OCI-LY3 (cell line): Measurements from ENCODE around the gene GOSR1.
"Not testable (repeated sequence)": the region's sequence is repeated elsewhere in the genome, so short reads cannot be mapped to it uniquely, and the experiment has no call there.

ENCODE experiments used
- H2AFZ ChIP-seq: fragments of 200-600, 300-600 bp; shearing (Covaris generic); 2 replicates; pipeline ENCODE4 v1.6.0; 2014; ENCODE audit warnings: antibody characterized with exemption, low read depth, low read length
- H3K27ac ChIP-seq: fragments of 200-600, 300-600 bp; sonication (generic); 2 replicates; pipeline ENCODE4 v1.5.1; 2014; ENCODE audit warnings: mild to moderate bottlenecking, low read length, moderate library complexity, mixed read lengths
- H3K27me3 ChIP-seq: fragments of 200-600, 300-600 bp; sonication (generic); 2 replicates; pipeline ENCODE4 v1.6.1; 2014; ENCODE audit warnings: low read depth, low read length, mixed read lengths
- H3K36me3 ChIP-seq: fragments of 200-600, 300-600 bp; sonication (generic); replicated peaks from 2 replicates; pipeline ENCODE3; 2014; ENCODE audit warnings: low read depth, low read length, mixed read lengths
- H3K4me1 ChIP-seq: fragments of 300-600, 200-600 bp; sonication (generic); 2 replicates; pipeline ENCODE4 v1.6.1; 2014; ENCODE audit warnings: low read length, mixed read lengths
- H3K4me2 ChIP-seq: fragments of 200-600, 300-600 bp; sonication (generic); 2 replicates; pipeline ENCODE4 v1.6.1; 2014; ENCODE audit warnings: low read length, mixed read lengths
- H3K4me3 ChIP-seq: fragments of 300-600, 200-600 bp; sonication (generic); 2 replicates; pipeline ENCODE4 v1.5.1; 2014; ENCODE audit warnings: antibody characterized with exemption, mild to moderate bottlenecking, low read length, moderate library complexity
- H3K79me2 ChIP-seq: fragments of 300-600, 200-600 bp; shearing (Covaris generic); 2 replicates; pipeline ENCODE4 v1.6.1; 2014; ENCODE audit warnings: mild to moderate bottlenecking, low read length, mixed read lengths
- H3K9ac ChIP-seq: fragments of 300-600, 200-600 bp; shearing (Covaris generic); 2 replicates; pipeline ENCODE4 v1.6.0; 2014; ENCODE audit warnings: mild to moderate bottlenecking, low read length, moderate library complexity
- H3K9me3 ChIP-seq: fragments of 200-600, 300-600 bp; shearing (Covaris generic); 2 replicates; pipeline ENCODE4 v1.6.1; 2014; ENCODE audit warnings: low read length, mixed read lengths; ENCODE audit not compliant: insufficient read depth
- H4K20me1 ChIP-seq: fragments of 200-600, 300-600 bp; sonication (generic); 2 replicates; pipeline ENCODE4 v1.6.1; 2016; ENCODE audit warnings: low read length, mixed read lengths; ENCODE audit not compliant: insufficient read depth
- EZH2phosphoT487 ChIP-seq: fragments of 200-600 bp; shearing (Covaris generic); IDR thresholded peaks from 2 replicates; pipeline ENCODE4 v1.6.1; 2018; ENCODE audit warnings: antibody characterized with exemption, mixed run types, low read depth
- TF ChIP-seq, protein P1 (sequence below): fragments of 200-600, 300-600 bp; sonication (generic); IDR thresholded peaks from 2 replicates; pipeline ENCODE4 v1.5.1; 2014; ENCODE audit warnings: antibody characterized with exemption, low read length, low read depth

The GOSR1 gene

DNA sequence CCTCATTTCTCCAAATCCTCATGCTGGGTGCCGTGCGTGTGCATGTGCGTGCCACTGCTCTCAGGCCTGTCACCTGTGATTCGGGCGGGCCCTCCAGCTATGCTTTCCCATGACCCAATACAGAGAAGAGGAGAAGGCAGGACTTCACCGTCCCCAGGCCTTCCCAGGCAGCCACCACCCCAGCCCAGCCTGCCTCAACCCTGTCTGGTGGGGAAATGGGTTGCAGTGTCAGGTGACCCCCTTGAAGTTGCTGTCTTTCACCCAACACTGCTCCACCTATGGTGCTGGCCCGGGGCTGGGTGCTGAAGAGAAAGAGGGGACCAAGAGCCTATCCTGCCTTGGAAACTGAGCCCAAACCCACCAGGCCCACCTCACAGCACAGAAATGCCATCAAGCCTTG, 94.7 kb downstream of the GOSR1 start:
- Histone ChIP-seq H2AFZ (no peak overlapping the region), H3K4me2 (no peak overlapping the region), H3K27ac (no peak overlapping the region), H4K20me1 (no peaks in the 10 kb centered on the region), H3K9me3 (no peaks in the 10 kb centered on the region), H3K9ac (no peak overlapping the region), H3K4me3 (no peak overlapping the region), H3K27me3 (no peaks in the 10 kb centered on the region), H3K79me2 (no peaks in the 10 kb centered on the region), H3K36me3 (no peaks in the 10 kb centered on the region), H3K4me1 (no peaks in the 10 kb centered on the region)
- TF ChIP-seq, protein P1, sequence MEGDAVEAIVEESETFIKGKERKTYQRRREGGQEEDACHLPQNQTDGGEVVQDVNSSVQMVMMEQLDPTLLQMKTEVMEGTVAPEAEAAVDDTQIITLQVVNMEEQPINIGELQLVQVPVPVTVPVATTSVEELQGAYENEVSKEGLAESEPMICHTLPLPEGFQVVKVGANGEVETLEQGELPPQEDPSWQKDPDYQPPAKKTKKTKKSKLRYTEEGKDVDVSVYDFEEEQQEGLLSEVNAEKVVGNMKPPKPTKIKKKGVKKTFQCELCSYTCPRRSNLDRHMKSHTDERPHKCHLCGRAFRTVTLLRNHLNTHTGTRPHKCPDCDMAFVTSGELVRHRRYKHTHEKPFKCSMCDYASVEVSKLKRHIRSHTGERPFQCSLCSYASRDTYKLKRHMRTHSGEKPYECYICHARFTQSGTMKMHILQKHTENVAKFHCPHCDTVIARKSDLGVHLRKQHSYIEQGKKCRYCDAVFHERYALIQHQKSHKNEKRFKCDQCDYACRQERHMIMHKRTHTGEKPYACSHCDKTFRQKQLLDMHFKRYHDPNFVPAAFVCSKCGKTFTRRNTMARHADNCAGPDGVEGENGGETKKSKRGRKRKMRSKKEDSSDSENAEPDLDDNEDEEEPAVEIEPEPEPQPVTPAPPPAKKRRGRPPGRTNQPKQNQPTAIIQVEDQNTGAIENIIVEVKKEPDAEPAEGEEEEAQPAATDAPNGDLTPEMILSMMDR, result no peak

- H3K4me2 ChIP-seq, H3K79me2 ChIP-seq, H3K9me3 ChIP-seq, H4K20me1 ChIP-seq, H3K4me3 ChIP-seq, H3K27ac ChIP-seq, H3K36me3 ChIP-seq, H3K4me1 ChIP-seq, H3K27me3 ChIP-seq, H2AFZ ChIP-seq, H3K9ac ChIP-seq: not testable (repeated sequence)
Observed at GRCh38 chr17:30572651-30573554, 95.7 kb downstream of the GOSR1 start.

- no peaks in the 10 kb centered on the region for H3K9me3 ChIP-seq
- no peak overlapping the region for H3K27ac ChIP-seq
Observed at GRCh38 chr17:30573603-30574175, 96.5 kb downstream of the GOSR1 start.

DNA sequence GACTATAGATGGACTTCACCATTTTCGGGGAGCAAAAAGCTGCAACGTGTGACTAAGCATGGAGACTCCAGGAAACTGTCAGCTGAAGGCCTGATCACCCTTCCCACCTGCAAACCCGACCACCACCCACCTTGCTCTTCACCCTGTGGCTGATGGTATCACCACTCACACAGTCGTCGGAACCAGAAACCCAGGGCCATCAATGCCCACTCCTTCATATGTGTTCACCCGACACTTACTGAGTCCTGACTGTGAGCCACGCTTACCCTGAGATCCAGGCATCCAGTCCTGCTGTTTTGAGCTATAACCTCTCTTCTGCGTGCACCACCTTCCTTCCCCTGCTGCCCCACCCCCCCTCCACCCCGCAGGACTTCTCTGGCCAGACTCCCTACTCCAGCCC, 97.1 kb downstream of the GOSR1 start:
- not testable (repeated sequence) for H3K4me2 ChIP-seq

More at GRCh38 chr17:30573603-30574175, 96.5 kb downstream of the GOSR1 start:
- H3K4me2 ChIP-seq, result no peak overlapping the region
- H3K79me2 ChIP-seq, result no peaks in the 10 kb centered on the region
- H3K4me1 ChIP-seq, result no peaks in the 10 kb centered on the region
- H3K27me3 ChIP-seq, result no peaks in the 10 kb centered on the region
- H3K36me3 ChIP-seq, result no peaks in the 10 kb centered on the region
- H3K4me3 ChIP-seq, result no peak overlapping the region
- TF ChIP-seq, protein P1, result no peak
- TF ChIP-seq EZH2phosphoT487, result no peak
- H3K9ac ChIP-seq, result no peak overlapping the region
- no peak overlapping the region for H2AFZ ChIP-seq
- H4K20me1 ChIP-seq, result no peaks in the 10 kb centered on the region

GRCh38 chr17:30574806-30575205, 97.6 kb downstream of the GOSR1 start:
- not testable (repeated sequence) for H3K36me3 ChIP-seq, H3K27ac ChIP-seq, H3K27me3 ChIP-seq, H4K20me1 ChIP-seq, H3K9me3 ChIP-seq, H3K79me2 ChIP-seq, H3K4me2 ChIP-seq, H3K9ac ChIP-seq, H2AFZ ChIP-seq, H3K4me1 ChIP-seq, H3K4me3 ChIP-seq

More for the DNA sequence above, 97.1 kb downstream of the GOSR1 start:
- H3K4me1 ChIP-seq, H3K4me3 ChIP-seq, H3K9ac ChIP-seq, H3K79me2 ChIP-seq, H2AFZ ChIP-seq, H3K36me3 ChIP-seq, H3K27me3 ChIP-seq, H4K20me1 ChIP-seq, H3K27ac ChIP-seq, H3K9me3 ChIP-seq: not testable (repeated sequence)

DNA sequence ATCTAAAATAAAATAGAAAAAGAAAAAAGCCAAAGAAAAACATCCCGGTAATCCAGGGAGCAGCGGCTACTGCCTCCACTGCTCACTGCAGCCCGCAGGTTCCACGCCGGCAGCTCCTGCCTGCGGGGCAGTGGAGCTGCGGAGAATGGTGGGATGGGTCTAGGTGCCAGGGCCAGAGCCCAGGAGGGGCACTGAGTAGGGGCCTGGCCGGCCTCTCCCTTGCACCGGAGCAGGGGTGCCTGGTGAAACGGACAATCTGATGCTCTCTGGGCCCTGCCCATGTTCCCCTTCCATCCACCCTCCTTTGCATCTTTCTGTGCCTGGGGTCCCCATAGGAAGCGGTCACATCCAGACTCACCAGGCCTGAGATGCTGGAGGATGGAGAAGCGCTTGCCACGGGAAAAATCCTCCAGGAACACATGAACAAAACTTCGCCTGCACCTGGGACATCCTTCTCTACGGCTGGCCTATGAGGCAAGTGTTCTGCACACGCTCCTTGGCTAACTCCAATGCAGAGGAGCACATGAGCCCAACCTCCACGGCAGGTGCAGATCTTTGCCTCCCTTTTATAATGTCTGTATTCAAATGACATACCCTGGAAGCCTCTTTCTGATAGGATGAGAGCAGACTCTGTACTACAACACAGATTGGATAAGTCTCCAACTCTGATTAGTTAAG, 98.6 kb downstream of the GOSR1 start:
- not testable (repeated sequence) for H3K79me2 ChIP-seq, H4K20me1 ChIP-seq, H3K27ac ChIP-seq, H3K36me3 ChIP-seq, H3K27me3 ChIP-seq, H3K4me1 ChIP-seq, H2AFZ ChIP-seq, H3K9ac ChIP-seq, H3K4me3 ChIP-seq, H3K9me3 ChIP-seq, H3K4me2 ChIP-seq
